CD4-positive, alpha-beta T cell treated with Interferon alpha-2 for 1 hour (primary cell): Measurements from ENCODE around the gene UGT1A4.
"Not testable (repeated sequence)": the region's sequence is repeated elsewhere in the genome, so short reads cannot be mapped to it uniquely, and the experiment has no call there.

ENCODE experiments used
- DNase-seq, 2 donors: peaks; one replicate each; pipeline ENCODE4 v3.0.0-alpha.2; 2020 to 2022

The UGT1A4 gene

GRCh38 chr2:233700028-233700635, 18.4 kb upstream of the UGT1A4 start:
- DNase-seq = no peak

GRCh38 chr2:233700842-233701241, 17.7 kb upstream of the UGT1A4 start:
- not testable (repeated sequence) for DNase-seq

GRCh38 chr2:233702238-233702637, 16.3 kb upstream of the UGT1A4 start:
- DNase-seq = no peak

- DNase-seq = no peak
Measured at GRCh38 chr2:233705911-233706506, 12.5 kb upstream of the UGT1A4 start.

- no peak for DNase-seq
Measured at GRCh38 chr2:233706720-233707119, 11.8 kb upstream of the UGT1A4 start.

- DNase-seq = no peak
Measured at GRCh38 chr2:233707940-233708644, 10.4 kb upstream of the UGT1A4 start.

- no peak for DNase-seq
Measured at GRCh38 chr2:233708942-233709341, 9.6 kb upstream of the UGT1A4 start.

- peak; percentile 42 to 61 for DNase-seq
Measured at GRCh38 chr2:233711312-233712008, 7.1 kb upstream of the UGT1A4 start.

GRCh38 chr2:233712611-233713261, 5.8 kb upstream of the UGT1A4 start, which contains the start of gene UGT1A5:
TSS of gene UGT1A5 (plus strand) at chr2:233712907. CDS start at chr2:233712992, 85 bp downstream.
- DNase-seq = no peak

- no peak for DNase-seq
Measured at GRCh38 chr2:233713262-233713615, 5.3 kb upstream of the UGT1A4 start.

GRCh38 chr2:233714121-233714520, 4.4 kb upstream of the UGT1A4 start:
- no peak for DNase-seq

GRCh38 chr2:233728723-233729301, 10.3 kb downstream of the UGT1A4 start, which contains the start of gene UGT1A3:
TSS of gene UGT1A3 (plus strand) at chr2:233729042. CDS start at chr2:233729127, 85 bp downstream.
- no peak for DNase-seq

GRCh38 chr2:233736868-233737653, 18.5 kb downstream of the UGT1A4 start:
- not testable (repeated sequence) for DNase-seq

GRCh38 chr2:233740870-233741269, 22.3 kb downstream of the UGT1A4 start:
- DNase-seq = no peak

- no peak for DNase-seq
Measured at GRCh38 chr2:233743464-233744259, 25.1 kb downstream of the UGT1A4 start.

- no peak for DNase-seq
Measured at GRCh38 chr2:233745073-233745755, 26.7 kb downstream of the UGT1A4 start.

- not testable (repeated sequence) for DNase-seq
Measured at GRCh38 chr2:233745838-233746237, 27.3 kb downstream of the UGT1A4 start.

- no peak for DNase-seq
Measured at GRCh38 chr2:233746475-233747282, 28.1 kb downstream of the UGT1A4 start.

GRCh38 chr2:233747283-233747544, 28.7 kb downstream of the UGT1A4 start:
- no peak for DNase-seq

GRCh38 chr2:233750689-233751088, 32.2 kb downstream of the UGT1A4 start:
- not testable (repeated sequence) for DNase-seq
